SK-N-SH (cell line): ENCODE measurements around the gene SIRPB1. TPM values are rescaled to one million over a fixed set of nuclear protein-coding genes. Genes with fewer than 3 reads are reported as not detected.

ENCODE experiments used
- CTCF ChIA-PET: fragments of 300-600, 350-600 bp; formaldehyde crosslinking; extraction: SDS; loops from one replicate; lab custom pipeline; 2021; lab: Yijun Ruan, JAX
- POLR2A ChIA-PET: fragments of 350-600 bp; sonication (Branson Sonifier 250); formaldehyde crosslinking; extraction: SDS; loops from one replicate; lab custom pipeline; 2020; ENCODE audit warnings: antibody characterized with exemption, inconsistent platforms; lab: Yijun Ruan, JAX
- DNase-seq: peaks from one replicate; pipeline ENCODE4 v3.0.0; 2012
- H2AFZ ChIP-seq: fragments of 200-600 bp; sonication (generic); 2 replicates; pipeline ENCODE4 v1.8.1; 2016; ENCODE audit warnings: antibody characterized with exemption, mild to moderate bottlenecking, low read depth
- H3F3A ChIP-seq: fragments of 200-600 bp; sonication (generic); replicated peaks from 2 replicates; pipeline ENCODE3; 2016; ENCODE audit warnings: antibody characterized with exemption, mild to moderate bottlenecking; ENCODE audit not compliant: insufficient read depth
- H3K27ac ChIP-seq, 2 experiments: fragments of 200-500 bp in 1 of 2; fragments of 200-600 bp in 1 of 2; sonication (Bioruptor generic) in 1 of 2; sonication (generic), shearing (Covaris generic) in 1 of 2; 2 replicates each; pipeline versions ENCODE4 v1.5.1 to v1.6.1; 2014 to 2016; ENCODE audit warnings: low read depth in 2 of 2, inconsistent platforms in 1 of 2, low read length in 1 of 2, mild to moderate bottlenecking in 1 of 2, mixed read lengths in 1 of 2
- H3K27me3 ChIP-seq: fragments of 200-600 bp; sonication (generic), shearing (Covaris generic); 2 replicates; pipeline ENCODE4 v1.6.1; 2016; ENCODE audit warnings: mixed run types; ENCODE audit not compliant: insufficient read depth
- H3K36me3 ChIP-seq, 2 experiments: fragments of 200-500 bp in 1 of 2; fragments of 200-600 bp in 1 of 2; sonication (Bioruptor generic) in 1 of 2; sonication (generic) in 1 of 2; replicated peaks in 1 of 2; 2 replicates each; pipeline versions ENCODE3 to v1.5.1; 2014 to 2016; ENCODE audit warnings: low read length in 1 of 2, mild to moderate bottlenecking in 1 of 2; ENCODE audit not compliant: insufficient read depth in 2 of 2, control insufficient read depth in 1 of 2
- H3K4me1 ChIP-seq, 2 experiments: fragments of 200-500 bp in 1 of 2; fragments of 200-600 bp in 1 of 2; sonication (Bioruptor generic) in 1 of 2; sonication (generic), shearing (Covaris generic) in 1 of 2; 2 replicates each; pipeline versions ENCODE4 v1.5.1 to v1.6.1; 2014 to 2016; ENCODE audit warnings: low read depth in 1 of 2, low read length in 1 of 2, mixed run types in 1 of 2; ENCODE audit not compliant: insufficient read depth in 2 of 2, control insufficient read depth in 1 of 2
- H3K4me2 ChIP-seq: fragments of 200-600 bp; sonication (generic), shearing (Covaris generic); 2 replicates; pipeline ENCODE4 v1.6.1; 2017; ENCODE audit warnings: mixed run types
- H3K4me3 ChIP-seq, 2 experiments: fragments of 200-500 bp in 1 of 2; fragments of 200-600 bp in 1 of 2; sonication (Bioruptor generic) in 1 of 2; sonication (generic), shearing (Covaris generic) in 1 of 2; 2 replicates each; pipeline versions ENCODE4 v1.5.1 to v1.8.1; 2014 to 2016; ENCODE audit warnings: low read depth in 2 of 2, inconsistent platforms in 1 of 2, low read length in 1 of 2, mild to moderate bottlenecking in 1 of 2, mixed read lengths in 1 of 2, moderate library complexity in 1 of 2
- H3K79me2 ChIP-seq: fragments of 200-600 bp; sonication (generic); 2 replicates; pipeline ENCODE4 v1.8.1; 2017; ENCODE audit warnings: mild to moderate bottlenecking; ENCODE audit not compliant: insufficient read depth
- H3K9ac ChIP-seq: fragments of 200-600 bp; sonication (generic); 2 replicates; pipeline ENCODE4 v1.6.1; 2017; ENCODE audit warnings: mixed run types
- H3K9me2 ChIP-seq: fragments of 200-600 bp; sonication (generic); 2 replicates; pipeline ENCODE4 v1.6.1; 2017; ENCODE audit warnings: mixed run types
- H3K9me3 ChIP-seq: fragments of 200-600 bp; sonication (generic); 2 replicates; pipeline ENCODE4 v1.6.1; 2017; ENCODE audit warnings: mixed run types, mild to moderate bottlenecking, moderate library complexity
- H4K20me1 ChIP-seq: fragments of 200-600 bp; sonication (generic); 2 replicates; pipeline ENCODE4 v1.6.1; 2017; ENCODE audit warnings: mild to moderate bottlenecking, mixed run types; ENCODE audit not compliant: insufficient read depth
- EP300 ChIP-seq, 2 experiments: IDR thresholded peaks; 2 replicates each; pipeline versions ENCODE4 v1.4.0 to v1.6.1; 2012; ENCODE audit warnings: borderline replicate concordance in 1 of 2, low read depth in 1 of 2, low read length in 1 of 2
- EZH2phosphoT487 ChIP-seq: fragments of 200-600 bp; sonication (generic); IDR thresholded peaks from 2 replicates; pipeline ENCODE4 v1.6.1; 2017; ENCODE audit warnings: low read depth, mixed run types, mild to moderate bottlenecking, antibody characterized with exemption, moderate library complexity, borderline replicate concordance
- GABPA ChIP-seq: IDR thresholded peaks from 2 replicates; pipeline ENCODE4 v1.4.0; 2012; ENCODE audit warnings: low read depth, mild to moderate bottlenecking
- NFIC ChIP-seq: IDR thresholded peaks from 2 replicates; pipeline ENCODE4 v1.4.0; 2012; ENCODE audit warnings: borderline replicate concordance
- NRF1 ChIP-seq: IDR thresholded peaks from 2 replicates; pipeline ENCODE4 v1.6.1; 2012; ENCODE audit warnings: low read depth, mild to moderate bottlenecking, low read length
- POLR2AphosphoS5 ChIP-seq: IDR thresholded peaks from 2 replicates; pipeline ENCODE4 v1.6.1; 2012; ENCODE audit warnings: low read depth, low read length
- SIN3A ChIP-seq: IDR thresholded peaks from 2 replicates; pipeline ENCODE4 v1.6.1; 2012; ENCODE audit warnings: low read depth, mild to moderate bottlenecking, low read length, moderate library complexity, borderline replicate concordance
- WGBS: methylation state at CpG from one replicate; pipeline ENCODE4 v1.1.6; 2017; ENCODE audit warnings: low lambda C conversion rate; 5-methylcytosine and 5-hydroxymethylcytosine counted together
- polyA plus RNA-seq, 3 experiments: library from polyadenylated mRNA; depleted of rRNA; stranded (reverse); fragments of >200 nt; gene quantifications; 2 replicates each; pipeline ENCODE4 v1.2.3, GENCODE V29; 2012
- TF ChIP-seq, protein P1 (sequence below): IDR thresholded peaks from 2 replicates; pipeline ENCODE4 v1.4.0; 2012; ENCODE audit warnings: low read depth
- TF ChIP-seq, protein P2 (sequence below): fragments of 150-350 bp; IDR thresholded peaks from 2 replicates; pipeline ENCODE4 v1.6.1; 2016; ENCODE audit warnings: mild to moderate bottlenecking, low read depth, low read length
- TF ChIP-seq, protein P3 (sequence below): fragments of 150-350 bp; IDR thresholded peaks from 2 replicates; pipeline ENCODE4 v1.6.1; 2017; ENCODE audit warnings: antibody characterized with exemption, low read length, low read depth, borderline replicate concordance

SIRPB1 gene
- polyA plus RNA-seq, 1 of the 3 experiments (the other 2 are of a cell fraction) = 0.53 TPM

DNA sequence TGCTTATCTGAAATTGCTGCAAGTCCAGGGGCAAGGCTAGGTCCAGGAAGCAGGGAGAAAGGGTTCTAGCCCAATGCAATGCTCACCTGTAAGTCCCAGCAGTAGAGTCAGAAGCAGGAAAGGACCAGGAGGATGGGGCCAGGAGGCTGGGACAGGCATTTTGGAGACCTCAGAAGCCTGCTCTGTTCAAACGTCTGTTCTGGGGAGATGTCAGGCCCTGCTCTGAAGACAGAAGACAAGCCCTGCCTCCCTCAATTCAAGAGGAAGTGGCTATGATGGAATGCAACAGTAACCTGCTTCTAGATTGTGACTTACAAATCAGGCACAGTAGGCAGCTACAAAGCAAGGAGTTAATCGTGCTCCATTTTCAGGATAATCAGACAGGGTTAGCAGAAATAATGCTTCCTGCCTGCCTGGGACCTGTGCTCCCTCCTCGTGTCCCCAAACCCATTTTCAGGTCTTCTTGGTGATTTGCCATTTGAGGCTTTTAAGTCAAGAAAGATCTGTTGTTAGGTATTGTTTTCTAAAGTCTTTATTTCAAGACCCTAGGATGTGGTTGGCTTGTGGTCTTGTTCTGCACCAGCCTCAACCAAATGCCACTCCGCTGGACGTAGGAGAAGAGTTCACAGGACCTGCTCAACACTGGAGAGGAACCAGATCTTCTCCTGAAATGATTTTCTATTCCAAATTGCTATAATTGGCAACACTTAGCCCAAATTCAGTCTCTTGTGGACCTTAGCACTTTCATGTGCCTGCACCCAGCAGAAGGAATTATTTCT lies 37.9 kb upstream of the SIRPB1 start, which contains the start of gene SIRPG:
TSS of gene SIRPG (minus strand) at position 224 of the 779 bp plus-strand sequence. CDS start at position 159, 65 bp downstream.
- H2AFZ ChIP-seq = no peak within 1 kb of the TSS
- no peaks in the 10 kb centered on the region; a peak in 1 of 4 replicates for H3K4me1 ChIP-seq
- H3K9me2 ChIP-seq = no peaks in the 10 kb centered on the region
- DNase-seq = no peak
- H3K4me3 ChIP-seq = no peak within 1 kb of the TSS
- no peak within 1 kb of the TSS for H3K27ac ChIP-seq
- ChIA-PET CTCF (no interaction called here), POLR2A (no interaction called here)
- no peak within 1 kb of the TSS for H3K9ac ChIP-seq
- no peaks in the 10 kb centered on the region for H3K79me2 ChIP-seq
- WGBS = 39% methylated on average over 5 of the region's 5 CpGs
- H3K4me2 ChIP-seq = no peak within 1 kb of the TSS
- 0 out of 2 replicates have a peak, but pooled peaks cover 5% of the 10 kb centered on the region for H4K20me1 ChIP-seq
- TF ChIP-seq GABPA (no peak), NRF1 (no peak), EP300 (IDR thresholded peaks at IDR 0.05; ENCODE audit: borderline replicate concordance in 1 of 2, low read depth in 1 of 2, low read length in 1 of 2) (no peak), SIN3A (no peak)
- TF ChIP-seq, protein P1, sequence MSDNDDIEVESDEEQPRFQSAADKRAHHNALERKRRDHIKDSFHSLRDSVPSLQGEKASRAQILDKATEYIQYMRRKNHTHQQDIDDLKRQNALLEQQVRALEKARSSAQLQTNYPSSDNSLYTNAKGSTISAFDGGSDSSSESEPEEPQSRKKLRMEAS = no peak
- TF ChIP-seq, protein P2, sequence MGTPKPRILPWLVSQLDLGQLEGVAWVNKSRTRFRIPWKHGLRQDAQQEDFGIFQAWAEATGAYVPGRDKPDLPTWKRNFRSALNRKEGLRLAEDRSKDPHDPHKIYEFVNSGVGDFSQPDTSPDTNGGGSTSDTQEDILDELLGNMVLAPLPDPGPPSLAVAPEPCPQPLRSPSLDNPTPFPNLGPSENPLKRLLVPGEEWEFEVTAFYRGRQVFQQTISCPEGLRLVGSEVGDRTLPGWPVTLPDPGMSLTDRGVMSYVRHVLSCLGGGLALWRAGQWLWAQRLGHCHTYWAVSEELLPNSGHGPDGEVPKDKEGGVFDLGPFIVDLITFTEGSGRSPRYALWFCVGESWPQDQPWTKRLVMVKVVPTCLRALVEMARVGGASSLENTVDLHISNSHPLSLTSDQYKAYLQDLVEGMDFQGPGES = no peak
- no peaks in the 10 kb centered on the region for H3K36me3 ChIP-seq
- H3F3A ChIP-seq = no peaks in the 10 kb centered on the region
- H3K27me3 ChIP-seq = no peaks in the 10 kb centered on the region
- no peaks in the 10 kb centered on the region for H3K9me3 ChIP-seq

DNA sequence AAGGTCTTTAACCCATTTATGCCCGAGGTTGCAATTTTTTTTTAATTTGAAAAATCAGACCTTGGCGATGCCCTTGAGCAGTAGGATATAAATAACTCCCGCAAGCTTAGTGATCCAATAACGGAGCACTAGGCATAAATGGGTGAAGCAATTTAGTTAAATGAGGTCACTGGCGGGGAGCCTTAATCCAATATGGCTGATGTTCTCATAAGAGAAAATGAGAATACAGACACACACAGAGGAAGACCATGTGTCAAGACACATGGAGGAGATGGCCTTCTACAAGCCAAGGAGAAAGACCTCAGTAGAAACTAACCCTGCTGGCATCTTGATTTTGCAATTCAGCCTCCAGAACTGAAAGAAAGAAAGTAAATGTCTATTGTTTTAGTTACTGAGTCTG lies 37.0 kb upstream of the SIRPB1 start:
- H3K36me3 ChIP-seq = no peaks in the 10 kb centered on the region
- no peak overlapping the region for H3K4me2 ChIP-seq
- no peak overlapping the region for H2AFZ ChIP-seq
- H3K9ac ChIP-seq = no peak overlapping the region
- H3K9me3 ChIP-seq = no peaks in the 10 kb centered on the region
- no peaks in the 10 kb centered on the region; a peak in 1 of 4 replicates for H3K4me1 ChIP-seq
- H3K27ac ChIP-seq = no peak overlapping the region
- POLR2A ChIA-PET = no interaction called here
- no peak for DNase-seq
- H3K27me3 ChIP-seq = no peaks in the 10 kb centered on the region
- no peak overlapping the region for H3K4me3 ChIP-seq
- no peaks in the 10 kb centered on the region for H3K79me2 ChIP-seq
- TF ChIP-seq, protein P3, sequence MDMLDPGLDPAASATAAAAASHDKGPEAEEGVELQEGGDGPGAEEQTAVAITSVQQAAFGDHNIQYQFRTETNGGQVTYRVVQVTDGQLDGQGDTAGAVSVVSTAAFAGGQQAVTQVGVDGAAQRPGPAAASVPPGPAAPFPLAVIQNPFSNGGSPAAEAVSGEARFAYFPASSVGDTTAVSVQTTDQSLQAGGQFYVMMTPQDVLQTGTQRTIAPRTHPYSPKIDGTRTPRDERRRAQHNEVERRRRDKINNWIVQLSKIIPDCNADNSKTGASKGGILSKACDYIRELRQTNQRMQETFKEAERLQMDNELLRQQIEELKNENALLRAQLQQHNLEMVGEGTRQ = no peak
- no peak for TF ChIP-seq SIN3A
- TF ChIP-seq POLR2AphosphoS5 = no peak
- TF ChIP-seq EZH2phosphoT487 = no peak
- TF ChIP-seq NFIC = no peak
- TF ChIP-seq EP300 (IDR thresholded peaks at IDR 0.05; ENCODE audit: borderline replicate concordance in 1 of 2, low read depth in 1 of 2, low read length in 1 of 2) = no peak
- TF ChIP-seq, all 33 proteins: peak for 0
- no peaks in the 10 kb centered on the region for H3K9me2 ChIP-seq
- 47% methylated on average over 5 of the region's 5 CpGs for WGBS
- no peaks in the 10 kb centered on the region for H3F3A ChIP-seq
- CTCF ChIA-PET = no interaction called here
- 0 out of 2 replicates have a peak, but pooled peaks cover 5% of the 10 kb centered on the region for H4K20me1 ChIP-seq
